NT2/D1 (cell line): Measurements from ENCODE around the gene ADPRM.
"Not testable (repeated sequence)": the region's sequence is repeated elsewhere in the genome, so short reads cannot be mapped to it uniquely, and the experiment has no call there.

Experiments used
- DNase-seq: peaks from one replicate; pipeline ENCODE4 v3.0.0-alpha.2; 2011; ENCODE audit warnings: low read depth, low spot score
- H3K27me3 ChIP-seq: 2 replicates; pipeline ENCODE4 v1.6.0; 2011; ENCODE audit warnings: mild to moderate bottlenecking; ENCODE audit not compliant: insufficient read length, insufficient read depth
- H3K36me3 ChIP-seq: 2 replicates; pipeline ENCODE4 v1.6.1; 2011; ENCODE audit warnings: mild to moderate bottlenecking, low read length, mixed read lengths; ENCODE audit not compliant: insufficient read depth, insufficient read length
- H3K4me1 ChIP-seq: 2 replicates; pipeline ENCODE4 v1.5.1; 2011; ENCODE audit not compliant: insufficient read depth, insufficient read length
- H3K4me3 ChIP-seq: 2 replicates; pipeline ENCODE4 v1.5.1; 2011; ENCODE audit warnings: low read depth; ENCODE audit not compliant: insufficient read length
- H3K9ac ChIP-seq: 2 replicates; pipeline ENCODE4 v1.6.0; 2011; ENCODE audit warnings: low read depth; ENCODE audit not compliant: insufficient read length
- H3K9me3 ChIP-seq: 2 replicates; pipeline ENCODE4 v1.5.1; 2011; ENCODE audit warnings: mild to moderate bottlenecking, low read length; ENCODE audit not compliant: insufficient read depth
- SUZ12 ChIP-seq: IDR thresholded peaks from 2 replicates; pipeline ENCODE4 v1.6.1; 2011; ENCODE audit not compliant: insufficient read length, insufficient read depth; ENCODE audit errors: extremely low read depth
- YY1 ChIP-seq: IDR thresholded peaks from 2 replicates; pipeline ENCODE4 v1.6.1; 2011; ENCODE audit not compliant: insufficient read length, insufficient read depth
- ZNF274 ChIP-seq: IDR thresholded peaks from 2 replicates; pipeline ENCODE4 v1.6.1; 2011; ENCODE audit warnings: mild to moderate bottlenecking, low read depth, low read length

ADPRM gene

GRCh38 chr17:10727192-10727591 lies 29.8 kb downstream of the ADPRM start:
- Histone ChIP-seq H3K9ac (no peak overlapping the region), H3K27me3 (peaks cover 7% of the 10 kb centered on the region), H3K9me3 (no peaks in the 10 kb centered on the region), H3K36me3 (peaks cover 16% of the 10 kb centered on the region), H3K4me1 (peaks cover 2% of the 10 kb centered on the region), H3K4me3 (no peak overlapping the region)
- DNase-seq = no peak
- TF ChIP-seq YY1 (no peak), SUZ12 (no peak), ZNF274 (no peak)

- no peaks in the 10 kb centered on the region for H3K9me3 ChIP-seq
- H3K27me3 ChIP-seq = peaks cover 7% of the 10 kb centered on the region
- H3K4me1 ChIP-seq = peaks cover 2% of the 10 kb centered on the region
- TF ChIP-seq YY1 (no peak), ZNF274 (no peak), SUZ12 (no peak)
- peaks cover 13% of the 10 kb centered on the region for H3K36me3 ChIP-seq
- H3K4me3 ChIP-seq = no peak overlapping the region
- DNase-seq = no peak
- no peak overlapping the region for H3K9ac ChIP-seq
Measured at GRCh38 chr17:10728331-10728892, 31.0 kb downstream of the ADPRM start.

- no peaks in the 10 kb centered on the region for H3K9me3 ChIP-seq
- peak; percentile 57 for DNase-seq
- H3K27me3 ChIP-seq = peaks cover 7% of the 10 kb centered on the region
- H3K9ac ChIP-seq = peak within 1 kb of the TSS; percentile 74
- peaks cover 2% of the 10 kb centered on the region for H3K4me1 ChIP-seq
- no peak for TF ChIP-seq SUZ12
- no peak for TF ChIP-seq ZNF274
- TF ChIP-seq YY1 = no peak
- H3K4me3 ChIP-seq = peak within 1 kb of the TSS; percentile 62
- H3K36me3 ChIP-seq = peaks cover 7% of the 10 kb centered on the region
Measured at GRCh38 chr17:10729334-10730193, 32.2 kb downstream of the ADPRM start, which contains the start of gene TMEM220. Gene TMEM220, minus strand, starts transcription at chr17:10730023. Its CDS starts 172 bp downstream, at chr17:10729851.

GRCh38 chr17:10730247-10730646 lies 32.9 kb downstream of the ADPRM start:
- not testable (repeated sequence) for H3K27me3 ChIP-seq, H3K36me3 ChIP-seq, DNase-seq, H3K9me3 ChIP-seq, H3K4me1 ChIP-seq, H3K9ac ChIP-seq
- H3K4me3 ChIP-seq = peak overlapping the region; percentile 62

GRCh38 chr17:10731408-10731879 lies 34.0 kb downstream of the ADPRM start:
- Histone ChIP-seq H3K9me3 (no peaks in the 10 kb centered on the region), H3K27me3 (peaks cover 7% of the 10 kb centered on the region), H3K4me3 (peak overlapping the region; percentile 24), H3K36me3 (no peaks in the 10 kb centered on the region), H3K4me1 (peaks cover 2% of the 10 kb centered on the region), H3K9ac (peak overlapping the region; percentile 56)
- no peak for DNase-seq
- TF ChIP-seq YY1 (no peak), SUZ12 (no peak), ZNF274 (no peak)

GRCh38 chr17:10732121-10732520 lies 34.7 kb downstream of the ADPRM start:
- not testable (repeated sequence) for H3K4me1 ChIP-seq, H3K27me3 ChIP-seq, DNase-seq, H3K36me3 ChIP-seq, H3K9ac ChIP-seq, H3K9me3 ChIP-seq, H3K4me3 ChIP-seq

GRCh38 chr17:10733666-10734065 lies 36.3 kb downstream of the ADPRM start:
- Histone ChIP-seq H3K36me3 (no peaks in the 10 kb centered on the region), H3K4me1 (peaks cover 2% of the 10 kb centered on the region), H3K4me3 (no peak overlapping the region), H3K9me3 (no peaks in the 10 kb centered on the region), H3K9ac (no peak overlapping the region), H3K27me3 (peaks cover 7% of the 10 kb centered on the region)
- DNase-seq = no peak
- no peak for TF ChIP-seq ZNF274
- no peak for TF ChIP-seq YY1
